OCI-LY1 (cell line): Measurements from ENCODE around the gene DES.

Source experiments
- H2AFZ ChIP-seq: fragments of 200-600 bp; sonication (generic), shearing (Covaris generic); 2 replicates; pipeline ENCODE4 v1.6.0; 2014; ENCODE audit warnings: antibody characterized with exemption, mild to moderate bottlenecking, low read length
- H3F3A ChIP-seq: fragments of 200-600 bp; sonication (generic), shearing (Covaris generic); 2 replicates; pipeline ENCODE4 v1.6.0; 2014; ENCODE audit warnings: mild to moderate bottlenecking, antibody characterized with exemption, low read length, moderate library complexity; ENCODE audit not compliant: insufficient read depth
- H3K27ac ChIP-seq: fragments of 200-600 bp; sonication (generic); 2 replicates; pipeline ENCODE4 v1.5.1; 2014; ENCODE audit warnings: low read length, mixed run types, mild to moderate bottlenecking, low read depth; ENCODE audit not compliant: poor library complexity, severe bottlenecking
- H3K27me3 ChIP-seq: fragments of 200-600 bp; sonication (generic); 2 replicates; pipeline ENCODE4 v1.6.0; 2014; ENCODE audit warnings: antibody characterized with exemption, mild to moderate bottlenecking, low read length, moderate library complexity; ENCODE audit not compliant: insufficient read depth
- H3K36me3 ChIP-seq: fragments of 200-600 bp; sonication (generic); 2 replicates; pipeline ENCODE4 v1.6.1; 2014; ENCODE audit warnings: mild to moderate bottlenecking, antibody characterized with exemption, low read length, moderate library complexity, mixed read lengths; ENCODE audit not compliant: insufficient read depth
- H3K4me1 ChIP-seq: fragments of 200-600 bp; sonication (generic); 2 replicates; pipeline ENCODE4 v1.5.1; 2014; ENCODE audit warnings: mild to moderate bottlenecking, low read length, moderate library complexity; ENCODE audit not compliant: insufficient read depth, severe bottlenecking
- H3K4me2 ChIP-seq: fragments of 200-600 bp; sonication (generic), shearing (Covaris generic); 2 replicates; pipeline ENCODE4 v1.6.1; 2014; ENCODE audit warnings: low read length
- H3K4me3 ChIP-seq: fragments of 200-600 bp; sonication (generic); 2 replicates; pipeline ENCODE4 v1.5.1; 2014; ENCODE audit warnings: low read length, low read depth, mild to moderate bottlenecking, mixed read lengths; ENCODE audit not compliant: poor library complexity, severe bottlenecking
- H3K79me2 ChIP-seq: fragments of 200-600 bp; shearing (Covaris generic); 2 replicates; pipeline ENCODE4 v1.6.1; 2016; ENCODE audit warnings: mixed run types, low read length, mixed read lengths; ENCODE audit not compliant: insufficient read depth
- H3K9ac ChIP-seq: fragments of 200-600 bp; sonication (generic), shearing (Covaris generic); 2 replicates; pipeline ENCODE4 v1.6.1; 2014; ENCODE audit warnings: mild to moderate bottlenecking, low read length, mixed read lengths
- H3K9me2 ChIP-seq: fragments of 200-600 bp; sonication (generic), shearing (Covaris generic); 2 replicates; pipeline ENCODE4 v1.6.1; 2014; ENCODE audit warnings: low read depth, mild to moderate bottlenecking, low read length, mixed read lengths
- H3K9me3 ChIP-seq: fragments of 200-600 bp; shearing (Covaris generic); 2 replicates; pipeline ENCODE4 v1.6.1; 2014; ENCODE audit warnings: low read length, mixed read lengths
- H4K20me1 ChIP-seq: fragments of 200-600 bp; sonication (generic), shearing (Covaris generic); 2 replicates; pipeline ENCODE4 v1.6.0; 2016; ENCODE audit warnings: mild to moderate bottlenecking, low read length; ENCODE audit not compliant: insufficient read depth
- EZH2 ChIP-seq: fragments of 200-600 bp; sonication (generic), shearing (Covaris generic); IDR thresholded peaks from 2 replicates; pipeline ENCODE4 v1.8.0; 2017; ENCODE audit warnings: borderline replicate concordance, mixed run types, mild to moderate bottlenecking, antibody characterized with exemption, low read length, moderate library complexity, mixed read lengths
- TF ChIP-seq, protein P1 (sequence below): fragments of 200-600 bp; sonication (generic), shearing (Covaris generic); IDR thresholded peaks from 2 replicates; pipeline ENCODE4 v1.5.1; 2017; ENCODE audit warnings: mild to moderate bottlenecking, antibody characterized with exemption, low read length, moderate library complexity, mixed read lengths

The DES gene

DNA sequence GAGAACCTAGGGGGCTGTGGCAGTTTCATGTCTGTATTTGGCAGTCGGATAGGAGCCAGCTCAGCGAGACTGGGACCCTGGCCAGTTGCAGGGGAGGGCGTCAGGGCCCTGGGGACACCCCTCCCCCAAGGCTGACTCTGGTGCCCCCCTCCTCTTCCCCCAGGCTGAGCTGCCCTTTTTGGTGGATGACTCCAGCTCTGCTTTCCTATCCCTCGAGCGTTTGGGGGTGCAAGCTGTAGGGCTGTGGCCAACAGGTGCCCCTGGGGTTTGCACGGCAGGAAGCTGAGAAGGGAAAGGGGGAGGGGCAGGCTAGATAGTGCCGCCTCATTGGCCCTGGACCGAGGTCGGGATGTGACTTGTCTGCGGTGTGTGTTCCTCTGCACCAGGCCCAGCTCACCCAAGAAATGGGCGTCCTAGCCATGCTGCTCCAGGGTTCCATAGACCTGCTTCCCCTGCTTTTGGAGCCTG is 42.9 kb downstream of the DES start:
- Histone ChIP-seq H3K4me2 (no peak overlapping the region), H3K4me1 (no peaks in the 10 kb centered on the region), H3K27me3 (no peaks in the 10 kb centered on the region; the same call in 1 of the 2 replicates), H3K4me3 (no peak overlapping the region), H3F3A (no peaks in the 10 kb centered on the region), H3K27ac (no peak overlapping the region), H3K9me3 (no peaks in the 10 kb centered on the region), H3K79me2 (no peaks in the 10 kb centered on the region), H3K9me2 (no peaks in the 10 kb centered on the region), H4K20me1 (no peaks in the 10 kb centered on the region), H3K9ac (no peak overlapping the region), H3K36me3 (no peaks in the 10 kb centered on the region), H2AFZ (no peak overlapping the region)
- TF ChIP-seq EZH2: no peak
- TF ChIP-seq, protein P1, sequence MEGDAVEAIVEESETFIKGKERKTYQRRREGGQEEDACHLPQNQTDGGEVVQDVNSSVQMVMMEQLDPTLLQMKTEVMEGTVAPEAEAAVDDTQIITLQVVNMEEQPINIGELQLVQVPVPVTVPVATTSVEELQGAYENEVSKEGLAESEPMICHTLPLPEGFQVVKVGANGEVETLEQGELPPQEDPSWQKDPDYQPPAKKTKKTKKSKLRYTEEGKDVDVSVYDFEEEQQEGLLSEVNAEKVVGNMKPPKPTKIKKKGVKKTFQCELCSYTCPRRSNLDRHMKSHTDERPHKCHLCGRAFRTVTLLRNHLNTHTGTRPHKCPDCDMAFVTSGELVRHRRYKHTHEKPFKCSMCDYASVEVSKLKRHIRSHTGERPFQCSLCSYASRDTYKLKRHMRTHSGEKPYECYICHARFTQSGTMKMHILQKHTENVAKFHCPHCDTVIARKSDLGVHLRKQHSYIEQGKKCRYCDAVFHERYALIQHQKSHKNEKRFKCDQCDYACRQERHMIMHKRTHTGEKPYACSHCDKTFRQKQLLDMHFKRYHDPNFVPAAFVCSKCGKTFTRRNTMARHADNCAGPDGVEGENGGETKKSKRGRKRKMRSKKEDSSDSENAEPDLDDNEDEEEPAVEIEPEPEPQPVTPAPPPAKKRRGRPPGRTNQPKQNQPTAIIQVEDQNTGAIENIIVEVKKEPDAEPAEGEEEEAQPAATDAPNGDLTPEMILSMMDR: no peak

DNA sequence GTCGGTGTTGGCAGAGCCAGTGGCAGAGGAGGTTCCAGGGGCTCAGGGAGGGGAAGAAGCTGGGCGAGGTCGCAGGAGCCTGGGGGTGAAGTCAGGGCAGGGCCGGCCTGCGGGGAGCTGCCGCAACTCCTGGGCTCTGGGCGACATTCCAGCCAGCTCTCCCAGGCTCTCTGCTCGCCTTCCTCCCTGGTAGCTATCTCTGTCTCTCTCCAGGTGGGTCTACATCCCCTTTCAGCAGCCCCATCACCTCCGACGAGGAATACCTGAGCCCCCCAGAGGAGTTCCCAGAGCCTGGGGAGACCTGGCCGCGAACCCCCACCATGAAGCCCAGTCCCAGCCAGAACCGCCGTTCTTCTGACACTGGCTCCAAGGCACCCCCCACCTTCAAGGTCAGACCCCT is 43.5 kb downstream of the DES start:
- H3F3A ChIP-seq: no peaks in the 10 kb centered on the region
- no peak overlapping the region for H3K4me3 ChIP-seq
- H3K27ac ChIP-seq: no peak overlapping the region
- no peaks in the 10 kb centered on the region; the same call in 1 of the 2 replicates for H3K27me3 ChIP-seq
- no peak overlapping the region for H2AFZ ChIP-seq
- no peaks in the 10 kb centered on the region for H3K79me2 ChIP-seq
- no peak overlapping the region for H3K4me2 ChIP-seq
- TF ChIP-seq, protein P1: no peak
- TF ChIP-seq EZH2: no peak
- H3K9ac ChIP-seq: no peak overlapping the region
- no peaks in the 10 kb centered on the region for H3K4me1 ChIP-seq
- no peaks in the 10 kb centered on the region for H3K9me2 ChIP-seq
- H4K20me1 ChIP-seq: no peaks in the 10 kb centered on the region
- H3K9me3 ChIP-seq: no peaks in the 10 kb centered on the region
- no peaks in the 10 kb centered on the region for H3K36me3 ChIP-seq

DNA sequence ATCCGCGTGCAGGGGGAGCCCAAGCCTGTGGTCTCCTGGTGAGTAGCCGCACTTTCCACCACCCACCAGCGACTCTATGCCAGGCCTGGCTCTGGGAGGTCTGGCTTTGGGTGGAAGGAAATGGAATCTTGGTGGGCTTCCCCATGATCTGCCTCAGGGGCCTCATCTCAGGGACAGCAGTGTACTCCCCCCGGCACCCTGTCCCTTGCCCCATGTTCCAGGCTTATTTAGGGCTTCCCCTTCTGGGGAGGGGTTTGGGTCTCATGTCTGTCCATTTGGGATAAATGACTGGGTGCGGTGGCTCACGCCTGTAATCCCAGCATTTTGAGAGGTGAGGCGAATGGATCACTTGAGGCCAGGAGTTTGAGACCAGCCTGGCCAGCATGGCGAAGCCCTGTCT is 44.2 kb downstream of the DES start:
- no peak overlapping the region for H3K4me3 ChIP-seq
- H3K36me3 ChIP-seq: no peaks in the 10 kb centered on the region
- no peak for TF ChIP-seq EZH2
- TF ChIP-seq, protein P1: no peak
- no peaks in the 10 kb centered on the region for H3K9me2 ChIP-seq
- no peaks in the 10 kb centered on the region for H3K79me2 ChIP-seq
- H4K20me1 ChIP-seq: no peaks in the 10 kb centered on the region
- H3K9me3 ChIP-seq: no peaks in the 10 kb centered on the region
- no peak overlapping the region for H2AFZ ChIP-seq
- H3K27me3 ChIP-seq: no peaks in the 10 kb centered on the region; the same call in none of the 2 replicates
- H3K4me1 ChIP-seq: no peaks in the 10 kb centered on the region
- no peak overlapping the region for H3K4me2 ChIP-seq
- no peak overlapping the region for H3K9ac ChIP-seq
- H3F3A ChIP-seq: no peaks in the 10 kb centered on the region
- H3K27ac ChIP-seq: no peak overlapping the region
